A673 (cell line): ENCODE measurements around the gene PROC. TPM values are rescaled to one million over a fixed set of nuclear protein-coding genes. Genes with fewer than 3 reads are reported as not detected.

Experiments
- BruUV-seq: library from RNA; stranded (reverse); fragments of 400-500 nt; replicated peaks from 2 replicates; lab custom pipeline; 2021; lab: Mats Ljungman, UMichigan
- CTCF ChIA-PET: fragments of 300-600 bp; sonication (Branson Sonifier 250); formaldehyde crosslinking; loops from one replicate; lab custom pipeline; 2022; ENCODE audit warnings: antibody characterized with exemption; lab: Charles Lee
- POLR2A ChIA-PET: fragments of 300-600 bp; sonication (Branson Sonifier 250); formaldehyde crosslinking; loops from one replicate; lab custom pipeline; 2022; ENCODE audit warnings: antibody characterized with exemption; ENCODE audit not compliant: low non-redundant PET; lab: Charles Lee
- DNase-seq: peaks from one replicate; pipeline ENCODE4 v3.0.0-alpha.2; 2015; ENCODE audit warnings: low spot score
- H3K27ac ChIP-seq: fragments of 200-600 bp; sonication (generic); 2 replicates; pipeline ENCODE4 v1.5.1; 2016; ENCODE audit warnings: mixed run types, low read depth, mild to moderate bottlenecking, mixed read lengths, antibody characterized with exemption, low read length; ENCODE audit not compliant: poor library complexity, severe bottlenecking
- H3K27me3 ChIP-seq: fragments of 200-600 bp; sonication (generic); replicated peaks from 2 replicates; pipeline ENCODE4 v1.6.1; 2017; ENCODE audit warnings: mixed run types, low read depth, mild to moderate bottlenecking, mixed read lengths, antibody characterized with exemption, low read length; ENCODE audit not compliant: insufficient read depth, poor library complexity
- H3K36me3 ChIP-seq: fragments of 200-600 bp; sonication (generic); 2 replicates; pipeline ENCODE4 v1.6.1; 2016; ENCODE audit warnings: mixed run types, mild to moderate bottlenecking, mixed read lengths, antibody characterized with exemption, low read length; ENCODE audit not compliant: insufficient read depth, poor library complexity, severe bottlenecking
- H3K4me1 ChIP-seq: fragments of 200-600 bp; sonication (generic); 2 replicates; pipeline ENCODE4 v1.6.1; 2017; ENCODE audit warnings: mixed run types, mild to moderate bottlenecking, mixed read lengths, antibody characterized with exemption, low read length; ENCODE audit not compliant: insufficient read depth, poor library complexity, severe bottlenecking
- H3K4me3 ChIP-seq: fragments of 200-600 bp; sonication (generic); 2 replicates; pipeline ENCODE4 v1.5.1; 2016; ENCODE audit warnings: low read depth, mixed run types, mild to moderate bottlenecking, mixed read lengths, low read length; ENCODE audit not compliant: poor library complexity, severe bottlenecking
- H3K9me3 ChIP-seq: fragments of 200-600 bp; sonication (generic); 2 replicates; pipeline ENCODE4 v1.6.1; 2016; ENCODE audit warnings: mixed run types, low read depth, mild to moderate bottlenecking, mixed read lengths, antibody characterized with exemption, low read length; ENCODE audit not compliant: poor library complexity, severe bottlenecking
- EZH2 ChIP-seq: fragments of 200-600 bp; sonication (generic); IDR thresholded peaks from 2 replicates; pipeline ENCODE4 v1.6.1; 2017; ENCODE audit warnings: borderline replicate concordance, low read depth, mild to moderate bottlenecking, mixed read lengths, antibody characterized with exemption, low read length; ENCODE audit not compliant: poor library complexity, severe bottlenecking
- intact Hi-C: fragments of 100-400 bp; cut with micrococcal nuclease; formaldehyde crosslinking; loops from one replicate; pipeline ENCODE4 v1.10.0; 2022; ENCODE audit not compliant: unreplicated experiment
- total RNA-seq: library from RNA; stranded (reverse); gene quantifications from 2 replicates; pipeline ENCODE4 v1.2.3, GENCODE V29; 2021
- TF ChIP-seq, protein P1 (sequence below): fragments of 300-800, 200-600 bp; sonication (generic); conservative IDR thresholded peaks from 2 replicates; pipeline ENCODE4 v1.5.1; 2017; ENCODE audit warnings: low read depth, mild to moderate bottlenecking, antibody characterized with exemption, low read length, moderate library complexity, mixed read lengths

The PROC gene
- total RNA-seq, 1 experiment from 2014 or later: not detected

DNA sequence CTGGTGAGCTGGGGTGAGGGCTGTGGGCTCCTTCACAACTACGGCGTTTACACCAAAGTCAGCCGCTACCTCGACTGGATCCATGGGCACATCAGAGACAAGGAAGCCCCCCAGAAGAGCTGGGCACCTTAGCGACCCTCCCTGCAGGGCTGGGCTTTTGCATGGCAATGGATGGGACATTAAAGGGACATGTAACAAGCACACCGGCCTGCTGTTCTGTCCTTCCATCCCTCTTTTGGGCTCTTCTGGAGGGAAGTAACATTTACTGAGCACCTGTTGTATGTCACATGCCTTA is 10.5 kb downstream of the PROC start:
- no TSS peak for BruUV-seq
- TF ChIP-seq EZH2: no peak
- TF ChIP-seq, protein P1, sequence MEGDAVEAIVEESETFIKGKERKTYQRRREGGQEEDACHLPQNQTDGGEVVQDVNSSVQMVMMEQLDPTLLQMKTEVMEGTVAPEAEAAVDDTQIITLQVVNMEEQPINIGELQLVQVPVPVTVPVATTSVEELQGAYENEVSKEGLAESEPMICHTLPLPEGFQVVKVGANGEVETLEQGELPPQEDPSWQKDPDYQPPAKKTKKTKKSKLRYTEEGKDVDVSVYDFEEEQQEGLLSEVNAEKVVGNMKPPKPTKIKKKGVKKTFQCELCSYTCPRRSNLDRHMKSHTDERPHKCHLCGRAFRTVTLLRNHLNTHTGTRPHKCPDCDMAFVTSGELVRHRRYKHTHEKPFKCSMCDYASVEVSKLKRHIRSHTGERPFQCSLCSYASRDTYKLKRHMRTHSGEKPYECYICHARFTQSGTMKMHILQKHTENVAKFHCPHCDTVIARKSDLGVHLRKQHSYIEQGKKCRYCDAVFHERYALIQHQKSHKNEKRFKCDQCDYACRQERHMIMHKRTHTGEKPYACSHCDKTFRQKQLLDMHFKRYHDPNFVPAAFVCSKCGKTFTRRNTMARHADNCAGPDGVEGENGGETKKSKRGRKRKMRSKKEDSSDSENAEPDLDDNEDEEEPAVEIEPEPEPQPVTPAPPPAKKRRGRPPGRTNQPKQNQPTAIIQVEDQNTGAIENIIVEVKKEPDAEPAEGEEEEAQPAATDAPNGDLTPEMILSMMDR: no peak
- no peaks in the 10 kb centered on the region for H3K9me3 ChIP-seq
- DNase-seq: no peak
- POLR2A ChIA-PET: no interaction called here
- intact Hi-C loops: no loop called here
- no peak overlapping the region for H3K4me3 ChIP-seq
- no peak overlapping the region for H3K27ac ChIP-seq
- no peaks in the 10 kb centered on the region for H3K4me1 ChIP-seq
- no peaks in the 10 kb centered on the region for H3K36me3 ChIP-seq
- CTCF ChIA-PET: no interaction called here
- H3K27me3 ChIP-seq: no peaks in the 10 kb centered on the region

DNA sequence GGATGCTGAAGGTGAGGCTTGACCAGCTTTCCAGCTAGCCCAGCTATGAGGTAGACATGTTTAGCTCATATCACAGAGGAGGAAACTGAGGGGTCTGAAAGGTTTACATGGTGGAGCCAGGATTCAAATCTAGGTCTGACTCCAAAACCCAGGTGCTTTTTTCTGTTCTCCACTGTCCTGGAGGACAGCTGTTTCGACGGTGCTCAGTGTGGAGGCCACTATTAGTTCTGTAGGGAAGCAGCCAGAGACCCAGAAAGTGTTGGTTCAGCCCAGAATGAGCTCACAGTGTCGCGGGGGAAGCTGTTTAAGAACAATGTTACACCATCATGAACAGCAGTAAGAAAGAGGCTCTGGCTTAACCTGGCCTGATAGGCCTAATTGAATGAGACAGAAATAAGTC is 11.1 kb downstream of the PROC start:
- intact Hi-C loops: no loop called here
- no peaks in the 10 kb centered on the region for H3K4me1 ChIP-seq
- H3K9me3 ChIP-seq: no peaks in the 10 kb centered on the region
- no peak overlapping the region for H3K27ac ChIP-seq
- TF ChIP-seq, protein P1: no peak
- H3K27me3 ChIP-seq: no peaks in the 10 kb centered on the region
- ChIA-PET POLR2A (no interaction called here), CTCF (no interaction called here)
- no peak overlapping the region for H3K4me3 ChIP-seq
- no peaks in the 10 kb centered on the region for H3K36me3 ChIP-seq
- DNase-seq: no peak
- BruUV-seq: no TSS peak

DNA sequence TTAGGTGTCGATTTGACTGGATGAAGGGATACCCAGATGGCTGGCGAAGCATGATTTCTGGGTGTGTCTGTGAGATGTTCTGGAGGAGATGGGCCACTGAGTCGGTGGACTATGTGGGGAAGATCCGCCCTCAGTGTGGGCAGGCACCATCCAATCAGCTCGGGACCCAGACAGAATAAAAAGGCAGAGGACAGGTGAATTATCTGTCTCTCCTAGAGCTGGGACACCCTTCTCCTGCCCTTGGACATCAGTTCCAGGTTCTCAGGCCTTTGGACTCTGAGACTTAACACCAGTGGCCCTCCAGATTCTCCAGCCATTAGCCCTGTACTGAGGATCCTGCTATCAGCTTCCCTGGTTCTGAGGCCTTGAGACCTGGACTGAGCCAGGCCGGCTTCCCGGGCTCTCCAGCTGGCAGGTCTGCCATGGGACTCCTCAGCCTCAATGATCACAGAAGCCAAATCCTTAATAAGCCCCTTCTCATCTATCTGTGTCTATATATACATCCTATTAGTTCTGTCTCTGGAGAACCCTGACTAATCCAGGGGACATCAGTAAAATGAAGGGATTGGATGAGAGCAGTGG is 11.7 kb downstream of the PROC start:
- ChIA-PET CTCF (no interaction called here), POLR2A (no interaction called here)

More for the DNA sequence above, 11.7 kb downstream of the PROC start:
- H3K9me3 ChIP-seq: no peaks in the 10 kb centered on the region
- no peaks in the 10 kb centered on the region for H3K27me3 ChIP-seq
- DNase-seq: no peak
- H3K4me1 ChIP-seq: no peaks in the 10 kb centered on the region
- intact Hi-C loops: no loop called here
- TF ChIP-seq EZH2: no peak
- TF ChIP-seq, protein P1: no peak
- no peak overlapping the region for H3K4me3 ChIP-seq
- H3K36me3 ChIP-seq: no peaks in the 10 kb centered on the region
- BruUV-seq: no TSS peak
- no peak overlapping the region for H3K27ac ChIP-seq
